OCI-LY7 (cell line): ENCODE data around the gene MRPL12. TPM values are rescaled to one million over a fixed set of nuclear protein-coding genes. Genes with fewer than 3 reads are reported as not detected.

Experiments
- BruUV-seq: library from RNA; stranded (reverse); fragments of 400-500 nt; replicated peaks from 2 replicates; lab custom pipeline; 2021; lab: Mats Ljungman, UMichigan
- CTCF ChIA-PET: fragments of 300-600 bp; sonication (Branson Sonifier 250); formaldehyde crosslinking; loops from one replicate; lab custom pipeline; 2022; ENCODE audit warnings: antibody characterized with exemption; ENCODE audit not compliant: unreplicated experiment; lab: Charles Lee
- POLR2A ChIA-PET: fragments of 300-600 bp; sonication (Branson Sonifier 250); formaldehyde crosslinking; loops from one replicate; lab custom pipeline; 2022; ENCODE audit warnings: antibody characterized with exemption; lab: Charles Lee
- DNase-seq: peaks from one replicate; pipeline ENCODE4 v3.0.0-alpha.2; 2015; ENCODE audit warnings: low spot score
- H2AFZ ChIP-seq: fragments of 200-600 bp; sonication (generic), shearing (Covaris generic); 2 replicates; pipeline ENCODE4 v1.6.1; 2014; ENCODE audit warnings: mild to moderate bottlenecking, antibody characterized with exemption, low read length, moderate library complexity
- H3K27ac ChIP-seq: fragments of 200-600 bp; sonication (generic); 2 replicates; pipeline ENCODE4 v1.5.1; 2014; ENCODE audit warnings: mixed run types, low read depth, mild to moderate bottlenecking, moderate library complexity, low read length, inconsistent platforms; ENCODE audit not compliant: poor library complexity, severe bottlenecking
- H3K36me3 ChIP-seq: fragments of 200-600 bp; sonication (generic); 2 replicates; pipeline ENCODE4 v1.6.1; 2014; ENCODE audit warnings: mild to moderate bottlenecking, antibody characterized with exemption, low read length, moderate library complexity, mixed read lengths; ENCODE audit not compliant: insufficient read depth
- H3K4me1 ChIP-seq: fragments of 200-600 bp; sonication (generic); 2 replicates; pipeline ENCODE4 v1.5.1; 2014; ENCODE audit warnings: mild to moderate bottlenecking, low read length; ENCODE audit not compliant: insufficient read depth, poor library complexity, severe bottlenecking
- H3K4me2 ChIP-seq: fragments of 200-600 bp; sonication (generic); 2 replicates; pipeline ENCODE4 v1.6.1; 2014; ENCODE audit warnings: mild to moderate bottlenecking, low read length
- H3K4me3 ChIP-seq: fragments of 200-600 bp; sonication (generic); 2 replicates; pipeline ENCODE4 v1.5.1; 2014; ENCODE audit warnings: mild to moderate bottlenecking, low read depth, low read length; ENCODE audit not compliant: poor library complexity, severe bottlenecking
- H3K79me2 ChIP-seq: fragments of 200-600 bp; sonication (generic); 2 replicates; pipeline ENCODE4 v1.6.1; 2016; ENCODE audit warnings: low read depth, mild to moderate bottlenecking, low read length, moderate library complexity, mixed read lengths; ENCODE audit not compliant: insufficient read depth
- H3K9me2 ChIP-seq: fragments of 200-600 bp; sonication (generic); 2 replicates; pipeline ENCODE4 v1.6.1; 2016; ENCODE audit warnings: mild to moderate bottlenecking, low read length, mixed read lengths; ENCODE audit not compliant: insufficient read depth
- H3K9me3 ChIP-seq: fragments of 200-600 bp; sonication (generic); 2 replicates; pipeline ENCODE4 v1.6.1; 2014; ENCODE audit warnings: mild to moderate bottlenecking, mixed run types, low read length, mixed read lengths
- H4K20me1 ChIP-seq: fragments of 200-600 bp; sonication (generic); 2 replicates; pipeline ENCODE4 v1.6.1; 2014; ENCODE audit warnings: mild to moderate bottlenecking, antibody characterized with exemption, low read length, moderate library complexity, mixed read lengths; ENCODE audit not compliant: insufficient read depth
- CTCF ChIP-seq: fragments of 200-600 bp; sonication (generic); conservative IDR thresholded peaks from 2 replicates; pipeline ENCODE4 v1.5.1; 2014; ENCODE audit warnings: mild to moderate bottlenecking, antibody characterized with exemption, low read length, moderate library complexity, mixed read lengths
- EZH2phosphoT487 ChIP-seq: fragments of 200-600 bp; sonication (generic); IDR thresholded peaks from 2 replicates; pipeline ENCODE4 v1.6.1; 2018; ENCODE audit warnings: low read depth, borderline replicate concordance, mild to moderate bottlenecking, mixed run types, antibody characterized with exemption, low read length, moderate library complexity, mixed read lengths
- intact Hi-C: fragments of 100-400 bp; cut with micrococcal nuclease; formaldehyde crosslinking; loops from one replicate; pipeline ENCODE4 v1.10.0; 2022; ENCODE audit not compliant: unreplicated experiment
- total RNA-seq, 2 experiments: library from RNA; depleted of rRNA in 1 of 2; stranded (reverse); fragments of >200 nt in 1 of 2; shearing (Covaris generic) in 1 of 2; gene quantifications; 2 replicates each; pipeline ENCODE4 v1.2.3, GENCODE V29; 2014 to 2022

Gene MRPL12
- total RNA-seq, 2 experiments from 2014 or later, result 67.2 to 189 TPM

- H3K4me3 ChIP-seq, result no peak overlapping the region
- no peak overlapping the region for H3K27ac ChIP-seq
- TF ChIP-seq EZH2phosphoT487, result no peak
- no peak for TF ChIP-seq CTCF
- H3K4me2 ChIP-seq, result no peak overlapping the region
- no peak overlapping the region for H2AFZ ChIP-seq
- H4K20me1 ChIP-seq, result no peaks in the 10 kb centered on the region
- no TSS peak for BruUV-seq
- peaks cover 15% of the 10 kb centered on the region for H3K36me3 ChIP-seq
- H3K9me2 ChIP-seq, result no peaks in the 10 kb centered on the region
- H3K4me1 ChIP-seq, result peaks cover 26% of the 10 kb centered on the region
- H3K79me2 ChIP-seq, result peaks cover 7% of the 10 kb centered on the region; the same call in 1 of the 2 replicates
- DNase-seq, result no peak
- H3K9me3 ChIP-seq, result no peaks in the 10 kb centered on the region
- CTCF ChIA-PET, result no interaction called here
- POLR2A ChIA-PET, result interaction anchor here (0.6 to 0.7 kb wide), 2 partner anchors 8 to 9 kb away, joined by 3 to 4 read pairs; no protein-coding TSS in a partner anchor
- intact Hi-C loops, result no loop called here
Measured at GRCh38 chr17:81660441-81660840, 42.7 kb upstream of the MRPL12 start.

GRCh38 chr17:81662002-81662401 is 41.2 kb upstream of the MRPL12 start:
- H2AFZ ChIP-seq, result no peak overlapping the region
- ChIA-PET POLR2A (no interaction called here), CTCF (no interaction called here)
- no peaks in the 10 kb centered on the region for H3K9me2 ChIP-seq
- no TSS peak for BruUV-seq
- no peak overlapping the region for H3K27ac ChIP-seq
- no peak for DNase-seq
- no peaks in the 10 kb centered on the region for H4K20me1 ChIP-seq
- intact Hi-C loops, result no loop called here
- TF ChIP-seq CTCF (no peak), EZH2phosphoT487 (no peak)
- H3K9me3 ChIP-seq, result no peaks in the 10 kb centered on the region
- H3K4me3 ChIP-seq, result no peak overlapping the region
- H3K4me1 ChIP-seq, result peaks cover 27% of the 10 kb centered on the region
- peaks cover 17% of the 10 kb centered on the region for H3K79me2 ChIP-seq
- peaks cover 18% of the 10 kb centered on the region for H3K36me3 ChIP-seq
- no peak overlapping the region for H3K4me2 ChIP-seq

GRCh38 chr17:81664051-81664470 is 39.1 kb upstream of the MRPL12 start:
- Histone ChIP-seq H4K20me1 (no peaks in the 10 kb centered on the region), H3K27ac (no peak overlapping the region), H3K79me2 (peaks cover 36% of the 10 kb centered on the region), H3K9me2 (no peaks in the 10 kb centered on the region), H3K4me3 (no peak overlapping the region), H2AFZ (no peak overlapping the region), H3K4me1 (peaks cover 36% of the 10 kb centered on the region), H3K9me3 (no peaks in the 10 kb centered on the region), H3K4me2 (no peak overlapping the region), H3K36me3 (peaks cover 33% of the 10 kb centered on the region)
- no TSS peak for BruUV-seq
- CTCF ChIA-PET, result no interaction called here
- DNase-seq, result no peak
- POLR2A ChIA-PET, result interaction anchor here (0.6 kb wide), 1 partner anchor 474 kb away, joined by 3 read pairs; no protein-coding TSS in a partner anchor
- intact Hi-C loops, result no loop called here
- TF ChIP-seq CTCF, result no peak
- no peak for TF ChIP-seq EZH2phosphoT487
